ENCODE measurements around the gene NUDT1.

DNA sequence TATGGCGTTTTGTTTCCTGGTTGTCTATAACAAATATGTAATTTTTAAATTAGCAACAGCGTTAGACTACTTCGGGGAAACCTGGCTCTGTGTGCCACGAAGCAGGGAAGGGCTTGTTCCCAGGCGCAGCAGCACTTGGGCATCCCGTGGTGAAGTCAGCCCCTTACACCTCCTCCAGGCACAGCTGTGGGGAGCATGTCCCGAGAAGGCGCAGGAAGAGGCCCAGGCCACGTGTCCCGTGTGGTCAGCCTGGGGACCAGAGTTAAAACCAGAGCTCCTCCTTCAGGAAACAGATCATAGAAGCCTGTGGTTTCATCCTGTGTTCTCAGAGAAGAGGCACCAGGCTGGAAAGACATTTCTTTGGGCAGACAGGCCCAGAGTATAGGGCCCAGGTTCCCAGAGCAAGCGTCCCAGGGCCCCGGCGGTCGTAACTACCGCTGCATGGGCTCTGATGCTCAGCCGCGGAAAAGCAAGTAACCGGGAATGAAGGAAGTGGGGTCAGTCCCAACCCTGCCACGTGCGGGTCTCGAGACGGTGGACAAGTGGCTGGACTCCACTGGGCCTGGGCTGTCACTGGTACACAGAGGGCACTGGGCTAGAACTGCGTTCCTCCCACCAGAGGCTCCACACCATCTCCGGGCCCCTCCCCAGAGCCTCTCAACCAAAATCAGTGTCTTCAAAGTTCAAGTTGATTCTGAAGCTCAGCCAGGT lies 7.1 kb downstream of the NUDT1 start:
- TF ChIP-seq, protein P1, sequence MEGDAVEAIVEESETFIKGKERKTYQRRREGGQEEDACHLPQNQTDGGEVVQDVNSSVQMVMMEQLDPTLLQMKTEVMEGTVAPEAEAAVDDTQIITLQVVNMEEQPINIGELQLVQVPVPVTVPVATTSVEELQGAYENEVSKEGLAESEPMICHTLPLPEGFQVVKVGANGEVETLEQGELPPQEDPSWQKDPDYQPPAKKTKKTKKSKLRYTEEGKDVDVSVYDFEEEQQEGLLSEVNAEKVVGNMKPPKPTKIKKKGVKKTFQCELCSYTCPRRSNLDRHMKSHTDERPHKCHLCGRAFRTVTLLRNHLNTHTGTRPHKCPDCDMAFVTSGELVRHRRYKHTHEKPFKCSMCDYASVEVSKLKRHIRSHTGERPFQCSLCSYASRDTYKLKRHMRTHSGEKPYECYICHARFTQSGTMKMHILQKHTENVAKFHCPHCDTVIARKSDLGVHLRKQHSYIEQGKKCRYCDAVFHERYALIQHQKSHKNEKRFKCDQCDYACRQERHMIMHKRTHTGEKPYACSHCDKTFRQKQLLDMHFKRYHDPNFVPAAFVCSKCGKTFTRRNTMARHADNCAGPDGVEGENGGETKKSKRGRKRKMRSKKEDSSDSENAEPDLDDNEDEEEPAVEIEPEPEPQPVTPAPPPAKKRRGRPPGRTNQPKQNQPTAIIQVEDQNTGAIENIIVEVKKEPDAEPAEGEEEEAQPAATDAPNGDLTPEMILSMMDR (IDR thresholded peaks at IDR 0.05; ENCODE audit: extremely low read depth in 1 of 2, insufficient read depth in 1 of 2, low read depth in 1 of 2, low read length in 2 of 2): no peak
- peak; percentile 44 for TF ChIP-seq POLR2A (IDR thresholded peaks at IDR 0.05; ENCODE audit: low read depth, low read length)
- no peak for TF ChIP-seq EZH2 (IDR thresholded peaks at IDR 0.05; ENCODE audit: borderline replicate concordance, low read depth, low read length, severe bottlenecking)
- peak; percentile 14 for TF ChIP-seq FOS (IDR thresholded peaks at IDR 0.05; ENCODE audit: borderline replicate concordance, insufficient read depth, low read length)
- TF ChIP-seq POLR2AphosphoS5 (IDR thresholded peaks at IDR 0.05; ENCODE audit: insufficient read depth, low read depth, low read length): peak; percentile 59
- TF ChIP-seq JUN (IDR thresholded peaks at IDR 0.05; ENCODE audit: borderline replicate concordance, insufficient read depth, insufficient read length, low read depth): peak; percentile 24
- TF ChIP-seq, protein P2, sequence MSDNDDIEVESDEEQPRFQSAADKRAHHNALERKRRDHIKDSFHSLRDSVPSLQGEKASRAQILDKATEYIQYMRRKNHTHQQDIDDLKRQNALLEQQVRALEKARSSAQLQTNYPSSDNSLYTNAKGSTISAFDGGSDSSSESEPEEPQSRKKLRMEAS (IDR thresholded peaks at IDR 0.05; ENCODE audit: insufficient read depth, insufficient read length): peak; percentile 97
- no peak for TF ChIP-seq GATA2 (IDR thresholded peaks at IDR 0.05; ENCODE audit: insufficient read depth, insufficient read length, low read depth, low read length)
- TF ChIP-seq MYC (IDR thresholded peaks at IDR 0.05; ENCODE audit: low read depth, low read length): peak; percentile 78

All from endothelial cell of umbilical vein (primary cell).